Measurements from ENCODE around the gene BSN.
"Not testable (repeated sequence)": the region's sequence is repeated elsewhere in the genome, so short reads cannot be mapped to it uniquely, and the experiment has no call there.

The BSN gene

DNA sequence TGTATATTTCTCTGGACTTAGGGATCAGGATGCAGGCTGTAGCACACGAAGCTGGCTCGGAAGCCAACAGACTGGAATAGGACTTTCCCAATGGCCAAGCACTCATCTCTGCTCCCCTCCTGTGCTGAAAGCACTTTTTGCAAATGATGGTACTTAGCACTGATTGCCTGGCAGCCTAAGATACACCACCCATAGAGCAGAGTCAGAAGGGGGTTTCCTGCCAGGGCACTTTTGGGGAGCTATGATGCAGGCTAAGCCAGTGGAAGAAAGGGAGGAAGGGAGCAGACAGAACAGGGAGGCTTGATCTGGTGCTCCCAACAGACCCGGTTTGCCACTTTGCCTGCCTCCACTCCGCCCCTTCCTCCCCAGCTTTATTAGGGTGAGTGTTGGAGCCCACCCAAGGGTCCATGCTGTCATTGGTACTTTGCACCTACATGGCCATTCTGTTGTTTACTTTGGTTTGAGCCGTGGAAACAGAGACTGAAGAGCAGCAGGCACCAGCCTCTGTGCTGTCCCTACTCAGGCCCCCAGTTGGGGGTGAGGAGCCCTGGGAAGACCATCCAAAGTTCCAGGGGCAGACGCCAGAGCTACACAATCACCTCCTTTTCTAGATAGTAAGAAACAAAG lies 15.9 kb downstream of the BSN start:
- no peaks in the 10 kb centered on the region for H3K9me3 ChIP-seq (ENCODE audit: low read length)
- H3K27ac ChIP-seq (ENCODE audit: low read depth, low read length) = no peak overlapping the region
- no peaks in the 10 kb centered on the region for H3K27me3 ChIP-seq (ENCODE audit: control insufficient read depth in 1 of 2, insufficient read depth in 2 of 2, low read length in 2 of 2)
- no peak overlapping the region for H3K9ac ChIP-seq (ENCODE audit: low read length)
- no peak overlapping the region for H3K4me3 ChIP-seq (ENCODE audit: low read depth in 1 of 2, low read length in 2 of 2)
- H3K36me3 ChIP-seq (ENCODE audit: insufficient read depth, low read length) = no peaks in the 10 kb centered on the region
- no peaks in the 10 kb centered on the region for H3K4me1 ChIP-seq (ENCODE audit: insufficient read depth, low read length)

DNA sequence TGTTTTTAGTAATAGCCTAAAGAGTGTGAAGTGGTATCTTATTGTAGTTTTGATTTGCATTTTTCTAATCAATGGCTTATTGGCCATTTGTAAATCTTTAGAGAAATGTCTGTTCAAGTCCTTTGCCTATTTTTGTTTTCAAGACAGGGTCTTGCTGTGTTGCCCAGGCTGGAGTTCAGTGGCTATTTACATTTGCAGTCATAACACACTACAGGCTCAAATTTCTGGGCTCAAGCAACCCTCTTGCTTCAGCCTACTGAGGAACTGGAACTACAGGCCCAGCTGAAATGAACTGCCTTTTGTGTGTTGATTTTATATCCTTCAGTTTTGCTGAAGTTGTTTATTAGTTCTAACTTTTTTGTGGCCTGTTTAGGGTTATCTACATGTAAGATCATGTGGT lies 27.9 kb downstream of the BSN start:
- Histone ChIP-seq H3K27me3 (ENCODE audit: control insufficient read depth in 1 of 2, insufficient read depth in 2 of 2, low read length in 2 of 2) (no peaks in the 10 kb centered on the region), H3K9ac (ENCODE audit: low read length) (no peak overlapping the region), H3K27ac (ENCODE audit: low read depth, low read length) (no peak overlapping the region), H3K4me1 (ENCODE audit: insufficient read depth, low read length) (no peaks in the 10 kb centered on the region), H3K36me3 (ENCODE audit: insufficient read depth, low read length) (no peaks in the 10 kb centered on the region), H3K4me3 (ENCODE audit: low read depth in 1 of 2, low read length in 2 of 2) (no peak overlapping the region), H3K9me3 (ENCODE audit: low read length) (no peaks in the 10 kb centered on the region)

DNA sequence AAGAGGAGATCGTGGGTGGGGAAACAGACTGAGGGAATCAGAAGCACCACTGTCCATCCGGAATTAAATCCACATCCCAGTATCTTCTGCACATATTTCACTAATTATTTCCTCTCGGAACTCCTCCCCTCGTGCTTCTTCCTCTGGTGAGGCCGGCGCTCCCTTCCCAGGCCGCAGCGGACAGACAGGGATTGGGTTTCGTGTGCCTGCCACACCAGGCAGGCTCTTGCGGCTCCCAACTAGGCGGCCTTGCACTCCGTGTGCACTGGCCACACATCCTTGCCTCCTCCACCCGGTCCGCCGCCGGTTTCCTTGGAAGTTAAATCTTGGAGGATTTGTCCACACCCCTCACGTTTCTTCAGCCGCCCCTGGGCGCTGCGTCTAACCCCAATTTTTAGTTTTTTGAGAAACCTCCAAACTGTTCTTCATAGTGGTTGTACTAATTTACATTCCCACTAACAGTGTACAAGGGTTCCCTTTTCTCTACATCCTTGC lies 31.0 kb downstream of the BSN start:
- H3K36me3 ChIP-seq (ENCODE audit: insufficient read depth, low read length); H3K9ac ChIP-seq (ENCODE audit: low read length); H3K27ac ChIP-seq (ENCODE audit: low read depth, low read length); H3K4me1 ChIP-seq (ENCODE audit: insufficient read depth, low read length); H3K4me3 ChIP-seq (ENCODE audit: low read depth in 1 of 2, low read length in 2 of 2); H3K9me3 ChIP-seq (ENCODE audit: low read length); H3K27me3 ChIP-seq (ENCODE audit: control insufficient read depth in 1 of 2, insufficient read depth in 2 of 2, low read length in 2 of 2): not testable (repeated sequence)

- Histone ChIP-seq H3K4me3 (ENCODE audit: low read depth in 1 of 2, low read length in 2 of 2) (no peak overlapping the region), H3K36me3 (ENCODE audit: insufficient read depth, low read length) (no peaks in the 10 kb centered on the region), H3K27me3 (ENCODE audit: control insufficient read depth in 1 of 2, insufficient read depth in 2 of 2, low read length in 2 of 2) (no peaks in the 10 kb centered on the region)
Measured at GRCh38 chr3:49591615-49592014, 37.3 kb downstream of the BSN start.

GRCh38 chr3:49593041-49593440 lies 38.8 kb downstream of the BSN start:
- H3K36me3 ChIP-seq (ENCODE audit: insufficient read depth, low read length) = no peaks in the 10 kb centered on the region
- no peak overlapping the region for H3K4me3 ChIP-seq (ENCODE audit: low read depth in 1 of 2, low read length in 2 of 2)

More at GRCh38 chr3:49591615-49592014, 37.3 kb downstream of the BSN start:
- H3K9me3 ChIP-seq (ENCODE audit: low read length) = no peaks in the 10 kb centered on the region
- H3K27ac ChIP-seq (ENCODE audit: low read depth, low read length) = no peak overlapping the region
- H3K9ac ChIP-seq (ENCODE audit: low read length) = no peak overlapping the region
- H3K4me1 ChIP-seq (ENCODE audit: insufficient read depth, low read length) = no peaks in the 10 kb centered on the region

DNA sequence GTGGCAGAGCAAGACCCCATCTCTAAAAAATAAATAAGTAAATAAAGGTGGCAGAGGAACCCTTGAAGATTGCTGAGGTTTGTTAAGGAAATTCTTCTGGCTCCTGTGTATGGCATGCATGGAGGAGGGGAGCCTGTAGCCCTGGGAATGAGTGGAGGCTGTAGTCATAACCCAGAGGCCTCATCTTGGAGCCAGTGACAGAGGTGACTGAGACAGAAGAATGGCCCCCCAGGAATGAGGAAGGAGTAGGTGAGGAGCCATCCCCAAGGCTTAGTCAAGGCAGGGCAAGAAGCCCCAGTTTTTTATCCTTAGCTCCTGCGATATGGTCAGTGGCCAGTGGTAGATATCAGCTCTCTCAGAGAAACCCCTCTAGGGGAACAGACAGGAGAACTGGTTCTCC lies 46.5 kb downstream of the BSN start:
- no peak overlapping the region for H3K27ac ChIP-seq (ENCODE audit: low read depth, low read length)
- no peak overlapping the region for H3K9ac ChIP-seq (ENCODE audit: low read length)
- no peaks in the 10 kb centered on the region for H3K36me3 ChIP-seq (ENCODE audit: insufficient read depth, low read length)
- no peaks in the 10 kb centered on the region for H3K9me3 ChIP-seq (ENCODE audit: low read length)
- no peaks in the 10 kb centered on the region for H3K4me1 ChIP-seq (ENCODE audit: insufficient read depth, low read length)
- no peak overlapping the region for H3K4me3 ChIP-seq (ENCODE audit: low read depth in 1 of 2, low read length in 2 of 2)
- H3K27me3 ChIP-seq (ENCODE audit: control insufficient read depth in 1 of 2, insufficient read depth in 2 of 2, low read length in 2 of 2) = no peaks in the 10 kb centered on the region

More at GRCh38 chr3:49593041-49593440, 38.8 kb downstream of the BSN start:
- H3K27ac ChIP-seq (ENCODE audit: low read depth, low read length) = no peak overlapping the region
- no peaks in the 10 kb centered on the region for H3K4me1 ChIP-seq (ENCODE audit: insufficient read depth, low read length)
- H3K9me3 ChIP-seq (ENCODE audit: low read length) = no peaks in the 10 kb centered on the region
- H3K9ac ChIP-seq (ENCODE audit: low read length) = no peak overlapping the region
- no peaks in the 10 kb centered on the region for H3K27me3 ChIP-seq (ENCODE audit: control insufficient read depth in 1 of 2, insufficient read depth in 2 of 2, low read length in 2 of 2)

GRCh38 chr3:49601358-49602048 lies 47.2 kb downstream of the BSN start:
- no peak overlapping the region for H3K9ac ChIP-seq (ENCODE audit: low read length)
- no peak overlapping the region for H3K27ac ChIP-seq (ENCODE audit: low read depth, low read length)
- no peaks in the 10 kb centered on the region for H3K9me3 ChIP-seq (ENCODE audit: low read length)

GRCh38 chr3:49602049-49602554 lies 47.8 kb downstream of the BSN start:
- Histone ChIP-seq H3K9ac (ENCODE audit: low read length) (no peak overlapping the region), H3K27me3 (ENCODE audit: control insufficient read depth in 1 of 2, insufficient read depth in 2 of 2, low read length in 2 of 2) (no peaks in the 10 kb centered on the region), H3K27ac (ENCODE audit: low read depth, low read length) (no peak overlapping the region), H3K9me3 (ENCODE audit: low read length) (no peaks in the 10 kb centered on the region), H3K4me1 (ENCODE audit: insufficient read depth, low read length) (no peaks in the 10 kb centered on the region), H3K36me3 (ENCODE audit: insufficient read depth, low read length) (no peaks in the 10 kb centered on the region), H3K4me3 (ENCODE audit: low read depth in 1 of 2, low read length in 2 of 2) (no peak overlapping the region)

More at GRCh38 chr3:49601358-49602048, 47.2 kb downstream of the BSN start:
- no peak overlapping the region for H3K4me3 ChIP-seq (ENCODE audit: low read depth in 1 of 2, low read length in 2 of 2)
- no peaks in the 10 kb centered on the region for H3K4me1 ChIP-seq (ENCODE audit: insufficient read depth, low read length)
- no peaks in the 10 kb centered on the region for H3K27me3 ChIP-seq (ENCODE audit: control insufficient read depth in 1 of 2, insufficient read depth in 2 of 2, low read length in 2 of 2)
- H3K36me3 ChIP-seq (ENCODE audit: insufficient read depth, low read length) = no peaks in the 10 kb centered on the region

DNA sequence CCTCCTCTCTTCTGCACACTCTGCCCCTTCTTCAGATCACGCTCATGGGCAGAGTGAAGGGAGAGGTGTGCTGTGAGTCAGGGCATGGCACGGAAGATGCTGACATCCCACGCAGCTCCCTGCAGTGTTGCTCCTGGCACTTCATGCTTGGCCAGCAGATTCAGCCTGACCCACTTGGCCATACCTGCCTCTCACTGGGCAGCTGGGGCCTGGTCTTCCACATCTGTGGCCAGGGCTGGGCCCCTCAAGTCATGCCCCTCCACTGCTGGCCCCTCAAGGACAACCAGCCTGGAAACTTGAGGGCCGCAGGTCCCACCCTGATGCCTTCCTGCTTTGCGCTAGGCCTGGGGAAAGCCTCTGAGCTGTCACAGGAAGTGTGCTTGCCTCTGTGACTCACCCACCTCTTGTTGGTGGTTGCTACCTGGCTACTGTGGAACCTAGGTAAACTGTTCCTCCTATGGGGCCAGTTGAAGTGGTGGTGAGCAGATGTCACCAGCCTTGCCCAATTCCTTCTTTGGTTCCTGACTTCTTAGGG lies 48.7 kb downstream of the BSN start:
- H3K9ac ChIP-seq (ENCODE audit: low read length) = no peak overlapping the region
- H3K27me3 ChIP-seq (ENCODE audit: control insufficient read depth in 1 of 2, insufficient read depth in 2 of 2, low read length in 2 of 2) = no peaks in the 10 kb centered on the region
- no peak overlapping the region for H3K27ac ChIP-seq (ENCODE audit: low read depth, low read length)
- H3K9me3 ChIP-seq (ENCODE audit: low read length) = no peaks in the 10 kb centered on the region
- no peaks in the 10 kb centered on the region for H3K4me1 ChIP-seq (ENCODE audit: insufficient read depth, low read length)
- H3K36me3 ChIP-seq (ENCODE audit: insufficient read depth, low read length) = no peaks in the 10 kb centered on the region
- H3K4me3 ChIP-seq (ENCODE audit: low read depth in 1 of 2, low read length in 2 of 2) = no peak overlapping the region

DNA sequence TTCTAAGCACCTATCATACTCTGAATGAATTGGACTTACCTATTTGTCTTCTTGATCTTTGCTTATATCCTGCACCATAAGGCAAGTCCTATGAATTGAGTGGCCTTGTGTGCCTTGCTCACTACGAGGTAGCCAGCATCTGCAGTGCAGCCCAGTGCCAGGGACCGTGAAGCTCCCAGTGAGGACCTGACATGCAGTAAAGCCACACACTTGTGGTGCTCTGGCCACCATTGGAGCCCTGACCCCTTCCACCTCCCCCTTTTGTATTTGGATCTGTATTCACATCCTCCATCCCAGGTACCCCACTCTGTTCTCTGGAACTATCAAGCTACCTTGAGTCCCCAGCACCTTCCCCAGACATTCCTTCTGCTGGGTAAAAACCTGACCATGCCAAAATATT lies 52.1 kb downstream of the BSN start:
- Histone ChIP-seq H3K27ac (ENCODE audit: low read depth, low read length) (no peak overlapping the region), H3K36me3 (ENCODE audit: insufficient read depth, low read length) (no peaks in the 10 kb centered on the region), H3K9me3 (ENCODE audit: low read length) (no peaks in the 10 kb centered on the region), H3K27me3 (ENCODE audit: control insufficient read depth in 1 of 2, insufficient read depth in 2 of 2, low read length in 2 of 2) (no peaks in the 10 kb centered on the region), H3K9ac (ENCODE audit: low read length) (no peak overlapping the region), H3K4me1 (ENCODE audit: insufficient read depth, low read length) (no peaks in the 10 kb centered on the region), H3K4me3 (ENCODE audit: low read depth in 1 of 2, low read length in 2 of 2) (no peak overlapping the region)

DNA sequence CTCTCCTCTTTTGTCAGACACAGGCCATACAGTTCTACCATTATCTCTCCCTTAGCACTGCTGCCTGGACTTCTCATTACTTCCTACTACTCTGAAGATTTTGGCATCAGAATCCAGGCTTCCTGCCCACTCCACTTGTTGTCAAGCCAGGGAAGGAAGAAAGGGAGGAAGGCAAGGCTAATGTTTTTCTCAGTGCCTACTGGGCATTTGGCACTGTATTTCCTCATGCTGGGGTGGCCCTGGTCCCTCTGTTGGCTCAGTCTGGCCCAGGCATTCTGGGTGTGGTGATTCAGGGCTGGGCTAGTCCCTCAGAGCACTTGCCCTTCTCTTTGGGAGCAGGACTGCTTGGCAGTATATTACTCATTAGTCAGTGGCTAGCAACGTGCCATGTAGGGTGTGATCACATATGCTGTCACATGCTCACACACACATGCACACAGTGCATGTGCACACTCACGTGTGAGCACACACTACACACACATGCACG lies 52.9 kb downstream of the BSN start:
- Histone ChIP-seq H3K4me3 (ENCODE audit: low read depth in 1 of 2, low read length in 2 of 2) (no peak overlapping the region), H3K36me3 (ENCODE audit: insufficient read depth, low read length) (no peaks in the 10 kb centered on the region), H3K9me3 (ENCODE audit: low read length) (no peaks in the 10 kb centered on the region), H3K27ac (ENCODE audit: low read depth, low read length) (no peak overlapping the region), H3K4me1 (ENCODE audit: insufficient read depth, low read length) (no peaks in the 10 kb centered on the region), H3K9ac (ENCODE audit: low read length) (no peak overlapping the region), H3K27me3 (ENCODE audit: control insufficient read depth in 1 of 2, insufficient read depth in 2 of 2, low read length in 2 of 2) (no peaks in the 10 kb centered on the region)

Data from muscle layer of colon (tissue), 2 donors.